Ammon's horn (tissue), 1 donor: Measurements from ENCODE around the gene COX7B.

Experiments used
- DNase-seq: peaks from one replicate; pipeline ENCODE4 v3.0.0-alpha.2; 2016; ENCODE audit warnings: low spot score

Gene COX7B

DNA sequence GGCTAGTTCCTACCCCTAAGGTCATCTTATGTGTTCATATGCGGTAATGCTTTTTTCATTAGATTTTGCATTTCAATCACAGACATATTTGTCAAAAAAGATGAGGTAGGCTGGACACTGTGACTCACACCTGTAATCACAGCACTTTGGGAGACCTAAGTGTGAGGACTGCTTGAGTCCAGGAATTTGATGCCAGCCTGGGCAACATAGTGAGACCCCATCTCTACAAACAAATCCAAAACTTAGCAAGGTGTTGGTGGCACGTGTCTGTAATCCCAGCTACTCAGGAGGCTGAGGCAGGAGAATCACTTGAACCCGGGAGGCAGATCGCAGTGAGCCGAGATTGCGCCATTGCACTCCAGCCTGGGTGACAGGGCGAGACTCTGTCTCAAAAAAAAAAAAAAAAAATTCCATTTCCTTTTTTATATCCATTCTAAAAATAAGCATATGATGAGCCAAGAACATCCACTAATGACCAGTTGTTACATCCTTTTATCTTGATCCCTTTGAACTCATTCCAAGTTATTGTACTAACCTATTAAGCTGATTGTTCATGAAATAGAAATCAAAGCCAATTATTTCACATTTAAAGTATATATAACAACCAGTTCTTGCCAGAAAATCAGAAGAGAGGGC, 46.8 kb downstream of the COX7B start:
- no peak for DNase-seq

DNA sequence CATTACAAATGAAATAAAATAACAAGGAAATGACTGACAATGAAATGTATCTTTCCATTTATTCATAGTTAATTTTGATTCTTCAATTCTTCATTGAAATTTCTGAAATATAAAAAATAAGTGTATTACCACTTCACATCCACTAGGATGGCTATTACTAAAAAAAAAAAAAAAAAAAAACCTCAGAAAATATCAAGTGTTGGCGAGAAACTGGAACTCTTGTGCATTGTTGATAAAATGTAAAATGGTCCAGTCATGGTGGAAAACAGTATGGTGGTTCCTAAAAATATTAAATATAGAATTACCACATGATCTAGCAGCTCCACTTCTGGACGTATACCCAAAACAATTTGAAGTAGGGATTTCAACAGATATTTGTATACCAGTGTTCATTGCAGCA, 47.3 kb downstream of the COX7B start:
- no peak for DNase-seq

DNA sequence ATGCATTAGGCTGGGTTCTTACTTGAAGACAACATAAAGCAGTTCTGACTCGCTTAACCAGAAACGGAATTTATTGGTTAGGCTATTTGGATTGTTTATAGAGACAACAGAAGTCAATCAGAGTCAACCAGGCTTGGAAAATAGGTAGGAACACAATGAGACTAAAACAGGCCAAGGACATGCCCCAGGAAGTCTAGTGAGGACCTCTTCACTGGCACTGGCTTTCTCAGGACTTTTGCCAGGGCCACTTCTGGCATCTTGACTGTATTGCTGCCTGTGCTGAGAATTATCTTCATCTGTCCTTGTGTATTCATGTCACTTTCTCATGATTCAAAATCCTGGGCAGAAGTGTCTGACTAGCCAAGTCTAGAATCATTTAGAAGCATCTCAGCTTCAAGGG, 50.6 kb downstream of the COX7B start:
- DNase-seq, result no peak

DNA sequence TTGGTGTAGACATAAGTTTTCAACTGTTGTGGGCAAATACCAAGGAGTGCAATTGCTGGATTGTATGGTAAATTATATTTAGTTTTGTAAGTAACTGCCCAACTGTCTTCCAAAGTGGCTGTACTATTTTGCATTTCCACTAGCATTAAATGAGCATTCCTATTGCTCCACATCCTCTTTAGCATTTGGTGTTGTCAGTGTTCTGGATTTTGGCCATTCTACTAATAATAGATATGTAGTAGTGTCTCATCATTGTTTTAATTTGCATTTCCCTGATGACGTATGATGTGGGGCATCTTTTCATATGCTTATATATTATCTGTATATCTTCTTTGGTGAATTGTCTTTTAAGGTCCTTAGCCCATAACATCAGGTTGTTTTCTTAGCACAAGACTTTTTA, 52.9 kb downstream of the COX7B start:
- no peak for DNase-seq

DNA sequence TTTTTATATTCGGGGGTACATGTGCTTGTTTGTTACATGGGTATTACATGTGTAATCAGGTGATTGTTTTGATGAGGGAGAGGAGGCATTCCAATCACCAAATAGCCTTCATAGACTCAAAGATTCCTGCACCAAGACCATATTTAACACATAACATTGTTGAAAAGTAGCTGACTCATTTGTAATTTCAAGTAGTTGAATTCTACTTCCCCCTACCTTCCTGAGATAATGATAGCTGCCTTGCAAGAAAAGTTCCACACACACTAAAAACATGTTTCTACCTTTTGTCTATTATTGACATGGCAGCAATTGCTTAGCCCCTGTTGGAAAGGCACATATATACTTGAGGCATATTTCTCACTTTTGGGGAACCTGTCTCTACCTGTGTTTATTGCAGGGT, 54.0 kb downstream of the COX7B start:
- DNase-seq, result no peak

DNA sequence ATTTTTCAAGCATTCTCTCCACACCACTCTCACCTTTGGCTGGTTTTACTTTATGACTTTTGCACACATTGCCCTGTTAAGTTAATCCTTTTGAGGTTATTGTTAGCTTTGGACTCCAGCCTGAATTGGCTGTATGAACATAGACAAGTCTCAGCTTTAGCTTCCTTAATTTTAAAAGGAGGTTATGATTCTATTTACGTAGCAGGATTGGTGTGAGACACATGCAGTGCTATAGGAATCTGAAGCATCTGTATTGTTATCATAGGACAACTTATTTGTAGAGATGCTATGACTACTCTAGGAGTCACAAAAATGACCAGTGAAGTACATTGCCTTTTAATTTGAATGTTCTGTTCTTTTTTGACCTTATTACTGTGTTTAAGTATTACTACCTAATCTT, 54.4 kb downstream of the COX7B start:
- DNase-seq, result no peak
